GM06990 (cell line): ENCODE measurements around the gene CDKN1C.

Experiments used
- DNase-seq: peaks from one replicate; pipeline ENCODE4 v3.0.0-alpha.2; 2011; ENCODE audit not compliant: insufficient read length; ENCODE audit errors: extremely low read depth
- H3K27me3 ChIP-seq: replicated peaks from 2 replicates; pipeline ENCODE4 v1.6.0; 2011; ENCODE audit warnings: low read length; ENCODE audit not compliant: control insufficient read depth, insufficient read depth
- H3K36me3 ChIP-seq: 2 replicates; pipeline ENCODE4 v1.5.1; 2011; ENCODE audit warnings: low read length; ENCODE audit not compliant: control insufficient read depth, insufficient read depth
- H3K4me3 ChIP-seq: replicated peaks from 2 replicates; pipeline ENCODE4 v1.5.1; 2011; ENCODE audit warnings: low read depth, mild to moderate bottlenecking, control low read depth, low read length
- CTCF ChIP-seq: IDR thresholded peaks from 2 replicates; pipeline ENCODE4 v1.5.1; 2011; ENCODE audit warnings: low read length, control low read depth, mild to moderate bottlenecking, inconsistent platforms; ENCODE audit not compliant: insufficient read depth, poor library complexity, severe bottlenecking

Gene CDKN1C

GRCh38 chr11:2896047-2896446, 10.5 kb upstream of the CDKN1C start:
- TF ChIP-seq CTCF: no peak
- DNase-seq: no peak
- H3K27me3 ChIP-seq: no peaks in the 10 kb centered on the region
- no peak overlapping the region for H3K4me3 ChIP-seq
- H3K36me3 ChIP-seq: no peaks in the 10 kb centered on the region

GRCh38 chr11:2893935-2894334, 8.4 kb upstream of the CDKN1C start:
- no peaks in the 10 kb centered on the region for H3K27me3 ChIP-seq
- H3K4me3 ChIP-seq: no peak overlapping the region
- no peak for DNase-seq
- no peaks in the 10 kb centered on the region for H3K36me3 ChIP-seq
- TF ChIP-seq CTCF: no peak

- Histone ChIP-seq H3K4me3 (peak overlapping the region; percentile 44), H3K27me3 (no peaks in the 10 kb centered on the region), H3K36me3 (no peaks in the 10 kb centered on the region)
- DNase-seq: no peak
- peak; percentile 34 for TF ChIP-seq CTCF
Measured at GRCh38 chr11:2892967-2893528, 7.5 kb upstream of the CDKN1C start.

GRCh38 chr11:2892215-2892966, 6.8 kb upstream of the CDKN1C start:
- no peaks in the 10 kb centered on the region; the same call in 1 of the 2 replicates for H3K27me3 ChIP-seq
- peak; percentile 56 for DNase-seq
- no peaks in the 10 kb centered on the region for H3K36me3 ChIP-seq

GRCh38 chr11:2891326-2892214, 6.0 kb upstream of the CDKN1C start:
- no peaks in the 10 kb centered on the region for H3K36me3 ChIP-seq
- peak; percentile 7 for TF ChIP-seq CTCF
- no peaks in the 10 kb centered on the region; the same call in 1 of the 2 replicates for H3K27me3 ChIP-seq
- no peak overlapping the region; the same call in 1 of the 2 replicates for H3K4me3 ChIP-seq
- DNase-seq: no peak

More at GRCh38 chr11:2892215-2892966, 6.8 kb upstream of the CDKN1C start:
- H3K4me3 ChIP-seq: peak overlapping the region; percentile 44
- peak; percentile 94 for TF ChIP-seq CTCF
